SIG-M5 treated with dmso at 0.1 percent for 504 hours (cell line): ENCODE results near the gene DLGAP1.
"Not testable (repeated sequence)": the region's sequence is repeated elsewhere in the genome, so short reads cannot be mapped to it uniquely, and the experiment has no call there.

Experiments
- DNase-seq: peaks from one replicate; lab custom pipeline; 2025; ENCODE audit not compliant: unreplicated experiment; lab: John Stamatoyannopoulos, UW

DLGAP1 gene

DNA sequence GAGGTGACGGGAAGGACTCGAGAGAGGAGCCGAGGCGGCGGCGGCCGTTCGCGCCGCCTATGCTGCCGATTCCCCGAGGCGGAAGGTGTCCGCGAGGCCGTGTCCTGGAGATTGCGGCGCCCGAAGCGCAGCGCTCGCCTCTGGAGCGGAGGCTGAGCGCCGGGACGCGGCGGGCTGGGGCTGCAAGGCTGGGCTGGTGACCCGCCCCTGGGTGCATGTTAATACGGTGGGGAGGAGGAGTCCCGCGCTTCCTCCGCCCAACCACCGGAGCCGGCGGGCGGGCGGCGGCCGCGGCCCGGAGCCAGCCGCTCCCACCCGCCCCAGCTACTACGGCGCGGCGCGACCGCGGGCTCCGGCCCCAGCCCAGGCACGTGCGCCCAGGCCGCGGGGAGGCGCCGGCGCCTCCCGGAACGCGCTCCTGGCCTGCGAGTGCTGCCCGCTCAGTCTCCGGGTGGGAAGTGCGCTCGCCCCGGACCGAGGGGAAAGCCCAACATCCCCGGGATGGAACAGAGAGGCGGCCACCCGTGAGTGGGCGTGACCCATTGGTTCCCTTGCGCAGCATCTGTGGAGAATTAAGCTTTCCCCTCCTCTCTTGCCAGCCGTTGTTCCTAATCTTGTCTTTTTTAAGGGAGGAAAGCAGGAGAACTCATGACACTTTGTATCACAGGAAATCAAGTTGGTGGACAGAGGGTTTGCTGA lies at the start of gene DLGAP1:
Gene DLGAP1 (minus strand): TSS at position 195 of the 699 bp plus-strand sequence.
- DNase-seq = no peak

DNA sequence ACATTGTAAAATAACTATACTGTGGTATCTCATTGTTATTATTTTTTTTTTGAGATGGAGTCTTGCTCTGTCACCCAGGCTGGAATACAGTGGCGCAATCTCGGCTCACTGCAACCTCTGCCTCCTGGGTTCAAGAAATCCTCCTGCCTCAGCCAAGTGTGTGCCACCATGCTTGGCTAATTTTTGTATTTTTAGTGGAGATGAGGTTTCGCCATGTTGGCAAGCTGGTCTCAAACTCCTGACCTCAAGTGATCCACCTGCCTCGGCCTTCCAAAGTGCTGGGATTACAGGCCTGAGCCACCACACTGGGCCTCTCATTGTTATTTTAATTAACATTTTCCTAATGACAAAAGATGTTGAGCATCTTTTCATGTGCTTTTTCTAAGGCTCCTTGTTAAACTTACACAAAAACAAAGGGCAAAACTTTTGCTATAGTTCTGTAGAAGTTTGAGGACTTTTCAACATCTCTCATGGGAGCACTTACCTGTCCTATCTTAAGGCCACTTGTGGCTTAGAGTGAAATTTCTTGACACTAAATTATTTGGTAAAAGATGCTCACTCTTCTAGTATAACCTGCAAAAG lies 39.7 kb upstream of the DLGAP1 start:
- not testable (repeated sequence) for DNase-seq

DNA sequence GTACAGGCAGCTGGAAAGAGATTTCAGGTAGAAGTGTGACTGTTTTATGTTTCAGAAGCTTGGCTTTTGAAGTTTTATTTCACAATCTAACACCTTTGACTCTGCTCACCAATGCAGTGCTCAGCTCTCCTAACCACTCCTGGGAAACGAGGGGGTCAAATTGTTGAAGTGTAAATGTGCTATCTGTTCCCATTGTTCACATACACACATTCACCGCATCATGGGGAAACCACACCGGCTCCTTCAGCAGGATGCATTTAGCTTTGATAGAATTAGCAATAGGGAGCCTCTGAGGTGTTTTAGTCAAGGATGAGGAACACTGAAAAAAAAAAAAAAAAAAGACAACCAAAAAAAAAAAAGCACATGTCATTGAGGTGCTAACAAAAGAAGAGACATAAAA lies 13.4 kb upstream of the DLGAP1 start:
- DNase-seq = no peak

DNA sequence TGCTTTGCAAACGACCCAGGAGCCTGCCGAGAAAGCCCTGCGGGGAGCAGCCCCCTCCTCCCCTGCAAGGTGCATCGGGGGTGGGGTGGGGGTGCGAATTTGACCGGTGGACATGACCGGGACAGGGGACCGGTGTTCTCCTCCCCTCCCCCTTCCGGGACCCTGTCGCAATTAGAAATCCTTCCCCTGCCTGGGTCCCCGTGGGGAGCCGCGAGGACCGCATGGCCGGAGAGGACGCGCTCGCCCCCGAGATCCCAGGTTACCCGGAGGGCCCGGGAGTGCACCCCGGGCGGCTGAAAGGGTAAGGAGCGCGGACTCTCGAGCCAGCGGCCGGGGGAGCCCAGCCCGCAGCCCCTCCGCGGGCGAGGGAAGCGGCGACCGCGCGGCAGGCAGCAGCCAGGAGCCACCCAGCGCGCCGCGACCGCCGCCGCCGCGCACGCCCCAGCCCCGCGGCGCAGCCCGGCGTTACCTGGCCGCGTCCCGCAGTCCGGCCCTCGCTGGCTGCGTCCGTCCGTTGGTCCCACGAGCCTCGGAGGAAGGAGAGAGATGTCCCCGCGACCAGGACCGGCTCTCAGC lies 482 bp downstream of the DLGAP1 start:
- no peak for DNase-seq

- DNase-seq = no peak
Measured at GRCh38 chr18:4453874-4454536, 1.1 kb downstream of the DLGAP1 start.

DNA sequence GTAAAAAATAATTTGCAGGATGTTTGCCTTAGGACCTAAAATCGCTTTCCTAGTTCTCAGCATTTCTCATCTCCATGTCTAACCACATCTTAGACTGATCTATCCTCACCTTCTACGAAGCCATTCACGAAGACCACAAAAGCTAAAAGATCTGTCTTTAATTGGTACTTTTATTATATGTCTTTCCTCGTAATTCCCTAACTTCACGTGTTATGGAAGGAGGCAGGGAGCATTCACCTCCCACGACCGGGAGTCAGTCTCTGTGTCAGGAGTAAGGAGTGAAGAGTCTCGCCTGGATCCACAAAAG lies 1.6 kb downstream of the DLGAP1 start:
- no peak for DNase-seq

DNA sequence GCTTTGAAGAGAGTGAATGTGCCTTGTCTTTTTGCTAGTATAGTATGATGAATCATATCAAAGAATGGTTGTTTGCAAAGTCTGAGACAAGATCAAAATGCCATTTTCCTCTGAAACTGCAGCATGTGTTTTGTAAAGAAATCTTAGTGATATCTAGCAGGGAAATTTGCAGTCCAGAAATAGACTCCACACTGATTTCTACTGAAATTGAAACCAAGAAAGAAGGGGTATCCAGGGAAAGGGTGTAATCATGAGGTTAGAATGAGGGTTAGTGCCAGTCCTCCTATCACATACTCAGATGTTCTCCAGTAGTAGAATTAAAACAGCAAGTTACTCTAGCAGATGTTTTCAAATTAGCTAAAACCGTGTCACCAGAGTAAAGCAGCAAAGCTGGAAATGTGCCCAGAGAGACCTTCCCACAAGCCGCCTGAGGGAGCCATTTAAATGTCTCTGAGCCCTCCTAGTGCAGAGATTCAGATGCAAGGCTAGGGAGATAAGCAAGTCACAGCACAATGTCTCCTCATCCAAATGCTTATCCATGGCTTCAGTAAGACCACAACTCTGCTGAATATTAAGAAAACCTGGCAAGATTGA lies 4.9 kb downstream of the DLGAP1 start:
- no peak for DNase-seq

DNA sequence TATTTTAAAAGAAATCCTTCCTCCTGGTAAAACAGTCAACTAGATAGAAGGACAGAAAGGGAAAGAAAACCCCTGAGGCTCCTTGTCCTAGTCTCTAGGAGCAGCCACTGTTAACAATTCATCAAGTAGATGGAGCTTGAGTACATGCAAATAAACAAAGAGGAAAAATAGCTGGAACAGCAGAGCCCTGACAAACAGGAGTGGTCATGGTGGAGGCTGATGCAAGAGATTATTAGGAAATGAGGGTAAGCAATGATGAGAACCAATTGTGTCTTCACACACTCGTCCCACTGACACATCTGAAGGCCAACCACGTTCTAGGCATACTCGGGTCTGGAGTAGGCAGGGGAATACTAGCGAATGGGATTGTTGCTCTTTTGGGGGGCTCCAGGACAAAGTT lies 9.2 kb downstream of the DLGAP1 start:
- no peak for DNase-seq

DNA sequence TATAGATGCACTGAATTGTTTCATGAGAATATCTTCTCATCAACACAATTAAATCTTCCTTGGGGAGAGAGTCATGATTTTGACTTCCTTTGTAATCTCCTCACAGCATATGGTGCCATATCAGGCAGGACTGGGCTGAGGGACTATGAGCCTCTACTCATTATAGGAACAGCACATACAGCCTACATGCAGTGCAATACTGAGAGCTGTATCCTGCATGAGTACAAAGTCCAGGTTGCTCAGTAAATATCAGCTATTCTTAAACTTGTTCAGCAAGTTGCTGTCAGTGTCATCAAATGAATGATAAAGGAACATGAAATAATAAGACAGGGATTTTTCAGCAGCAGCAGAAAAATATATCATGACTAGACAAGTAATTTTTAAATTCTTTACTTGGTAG lies 10.8 kb downstream of the DLGAP1 start:
- no peak for DNase-seq

DNA sequence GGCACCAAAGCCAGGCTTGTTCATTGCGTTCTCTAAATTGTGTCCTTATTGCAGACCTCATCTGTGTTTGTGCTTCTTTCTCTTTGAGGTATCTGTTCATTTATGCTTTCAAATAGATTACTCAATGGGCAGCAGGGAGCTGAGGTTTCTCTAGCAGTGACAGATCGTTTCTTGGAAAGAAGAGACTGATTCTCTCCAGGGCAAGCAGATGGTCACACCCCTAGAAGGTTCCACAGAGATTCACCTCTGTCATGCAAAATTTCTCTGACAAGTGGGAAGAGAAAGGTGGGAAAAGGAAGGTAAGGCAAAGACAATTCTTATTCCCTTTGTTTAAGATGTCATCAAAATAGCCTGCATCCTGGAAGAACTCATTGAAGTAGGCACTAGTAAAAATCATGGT lies 14.0 kb downstream of the DLGAP1 start:
- no peak for DNase-seq

DNA sequence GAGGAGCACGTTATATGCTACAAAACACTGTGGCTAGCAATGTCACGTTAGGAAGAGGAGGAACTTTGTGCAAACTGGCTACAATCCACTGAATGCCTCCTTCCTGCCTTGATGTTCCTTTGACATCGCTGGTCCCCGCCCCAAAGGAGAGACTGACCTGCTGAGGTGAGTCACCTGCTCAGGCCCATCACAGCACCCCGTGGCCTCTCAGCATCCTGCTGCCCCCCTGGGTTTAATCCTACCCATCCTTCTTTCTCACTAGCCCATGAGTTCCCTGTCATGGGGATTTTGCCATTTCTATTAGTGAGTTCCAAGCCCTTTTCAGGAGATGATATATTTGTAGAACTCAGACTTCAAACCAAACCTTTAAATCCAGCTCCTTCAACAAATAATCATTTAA lies 16.2 kb downstream of the DLGAP1 start:
- DNase-seq = no peak

DNA sequence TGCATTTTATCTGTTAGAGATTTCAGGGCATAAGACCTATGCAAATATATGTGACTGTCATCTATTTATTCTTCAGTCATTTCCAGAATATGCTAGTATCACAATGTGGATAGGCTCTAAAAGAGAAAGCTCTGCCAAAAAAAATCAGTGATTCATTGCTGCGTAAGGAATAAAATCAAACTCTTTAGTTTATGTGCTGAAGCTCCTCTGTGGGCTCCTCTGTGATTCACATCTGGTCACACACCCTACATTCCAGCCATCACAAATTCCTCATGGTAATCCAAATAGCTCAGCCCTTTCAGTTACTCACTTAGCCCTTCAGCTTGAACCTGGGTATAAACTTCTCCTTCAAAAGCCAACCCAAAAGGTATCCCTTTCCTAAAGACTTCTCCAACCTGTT lies 21.4 kb downstream of the DLGAP1 start:
- DNase-seq = no peak

DNA sequence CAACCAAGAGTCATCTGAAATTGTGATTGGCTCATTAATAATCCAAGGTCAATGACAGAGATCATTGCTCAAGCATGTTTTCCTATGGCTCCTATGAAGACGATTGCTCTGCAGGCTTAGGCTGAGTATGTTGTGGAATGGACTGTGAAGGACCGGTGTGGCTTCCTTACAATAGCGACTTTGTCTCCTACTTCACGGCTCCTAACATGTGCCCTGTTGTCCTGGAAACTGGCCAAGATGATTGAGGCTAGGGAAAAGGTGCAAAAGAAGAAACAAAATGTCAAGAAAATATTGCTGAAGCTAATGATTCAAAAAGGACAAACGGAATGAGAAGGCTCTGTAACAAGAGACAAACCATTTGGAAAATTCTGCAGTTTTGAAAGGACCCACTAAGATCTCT lies 24.3 kb downstream of the DLGAP1 start:
- no peak for DNase-seq

DNA sequence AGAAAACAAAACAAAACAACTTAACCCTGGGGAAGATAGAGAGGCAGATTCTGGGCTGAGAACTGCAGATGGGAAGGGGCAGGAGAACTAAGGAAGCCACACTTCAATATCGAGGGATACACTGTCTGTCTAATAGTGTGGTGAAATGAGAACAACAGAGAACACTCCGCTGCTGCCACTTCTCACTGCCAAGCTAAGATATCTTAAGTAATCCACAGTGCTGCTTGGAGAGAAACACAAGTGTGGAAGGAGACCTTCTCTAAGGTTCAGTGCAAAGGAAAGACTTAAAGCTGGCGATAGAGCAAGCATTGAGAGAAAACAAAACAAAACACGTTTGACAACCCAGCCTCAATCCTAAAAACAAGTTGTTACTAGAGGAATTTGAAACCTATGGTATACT lies 37.4 kb downstream of the DLGAP1 start:
- DNase-seq = no peak

DNA sequence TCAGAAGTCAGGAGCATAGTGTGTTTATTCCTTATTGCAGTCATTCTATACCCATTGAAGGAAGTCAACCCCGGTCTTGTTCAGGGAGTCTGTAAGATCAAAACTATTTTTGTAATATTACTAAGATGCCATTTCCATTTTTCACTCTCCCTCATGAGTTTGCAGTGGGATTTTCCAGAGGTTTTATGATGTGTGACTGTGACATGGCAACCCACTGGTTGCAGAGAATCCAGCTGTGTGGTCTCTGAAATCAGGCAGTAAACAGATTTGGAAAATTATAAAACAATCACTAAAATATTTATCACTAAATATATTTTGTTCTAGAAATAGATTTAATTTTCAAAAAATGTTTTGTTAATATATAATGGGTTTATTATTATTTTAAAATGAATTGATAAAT lies 38.1 kb downstream of the DLGAP1 start:
- DNase-seq = no peak

- no peak for DNase-seq
Measured at GRCh38 chr18:4412286-4412685, 42.8 kb downstream of the DLGAP1 start.

GRCh38 chr18:4406856-4407255 lies 48.3 kb downstream of the DLGAP1 start:
- DNase-seq = no peak

DNA sequence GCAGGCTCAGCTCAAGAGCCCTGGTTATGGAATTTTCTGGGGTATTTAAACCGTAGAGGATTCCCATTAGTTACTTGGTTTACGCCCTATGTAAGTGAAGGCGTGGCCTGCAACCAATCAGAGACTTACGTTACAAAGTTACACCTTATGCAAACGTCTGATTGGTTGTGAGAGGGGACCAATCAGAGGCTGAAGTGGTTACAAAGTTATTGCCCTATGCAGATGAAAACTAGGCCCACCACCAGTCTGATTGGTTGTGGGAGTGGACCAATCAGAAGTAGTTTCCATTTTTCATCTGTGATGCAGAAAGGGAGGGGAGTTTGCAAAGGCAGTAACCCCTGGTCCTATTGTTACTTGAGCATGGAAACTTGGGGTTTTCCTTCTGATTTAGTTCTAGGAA lies 49.1 kb downstream of the DLGAP1 start:
- DNase-seq = no peak

- DNase-seq = no peak
Measured at GRCh38 chr18:4403836-4404235, 51.3 kb downstream of the DLGAP1 start.

GRCh38 chr18:4400911-4401310 lies 54.2 kb downstream of the DLGAP1 start:
- no peak for DNase-seq

DNA sequence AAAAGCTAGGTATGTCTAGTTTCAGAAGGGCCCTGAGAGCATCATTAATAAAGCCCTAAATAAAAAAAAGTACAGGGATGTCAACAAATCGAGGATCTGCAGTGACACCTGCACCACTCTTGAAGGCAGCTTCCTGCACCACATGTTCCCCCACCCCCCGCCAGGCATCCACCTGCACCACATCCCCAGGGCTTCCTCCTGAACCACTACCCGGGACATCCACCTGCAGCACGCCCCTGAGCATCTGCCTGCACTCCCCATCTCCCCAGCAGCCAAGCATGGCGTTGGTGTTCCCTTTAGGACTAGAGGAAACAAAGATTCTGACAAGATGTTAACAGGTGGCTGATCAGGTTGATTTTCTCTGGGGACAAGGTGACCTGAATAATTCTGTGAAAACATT lies 55.2 kb downstream of the DLGAP1 start:
- DNase-seq = no peak

- no peak for DNase-seq
Measured at GRCh38 chr18:4394700-4395099, 60.4 kb downstream of the DLGAP1 start.
